ENCODE data around the gene TIE1. TPM values are rescaled to one million over a fixed set of nuclear protein-coding genes. Genes with fewer than 3 reads are reported as not detected.

The TIE1 gene
- polyA plus RNA-seq, 4 donors, result 0.45 to 27.3 (median 6.2) TPM

DNA sequence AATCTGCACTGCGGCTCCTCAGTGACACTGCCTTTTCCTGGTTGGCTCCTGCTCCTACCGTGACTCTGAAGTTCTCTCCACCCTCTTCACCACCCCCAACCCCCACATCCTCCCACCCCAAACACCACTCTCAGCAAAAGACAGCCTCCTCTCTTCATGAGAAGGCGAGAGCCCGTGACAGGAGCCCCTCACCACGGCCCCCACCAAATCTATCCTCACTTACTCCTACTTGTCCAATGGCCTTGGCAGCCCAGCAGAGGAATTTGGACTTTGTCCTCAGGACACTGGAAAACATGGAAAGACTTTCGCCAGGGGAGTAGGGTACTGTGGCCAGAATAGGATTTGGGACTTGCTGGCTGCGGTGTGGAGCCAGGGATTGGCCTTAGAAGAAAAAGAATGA lies 24.1 kb upstream of the TIE1 start:
- 55 to 62% (median 57%) methylated on average over 7 of the region's 7 CpGs for WGBS, 3 donors
- Histone ChIP-seq H3K27ac (ENCODE audit: low read depth in 1 of 3, low read length in 2 of 3) (peak overlapping the region in 1 of 3 donors; percentile 21), H3K4me3 (ENCODE audit: low read depth in 1 of 3, low read length in 3 of 3) (no peak overlapping the region), H3K27me3 (ENCODE audit: control insufficient read depth in 3 of 3, insufficient read depth in 3 of 3, low read length in 3 of 3) (no peaks in the 10 kb centered on the region), H3K9me3 (ENCODE audit: control insufficient read depth in 2 of 2, insufficient read depth in 1 of 2, low read depth in 1 of 2, low read length in 1 of 2) (no peaks in the 10 kb centered on the region), H3K4me1 (ENCODE audit: control insufficient read depth in 3 of 3, insufficient read depth in 2 of 3, low read depth in 1 of 3, low read length in 2 of 3) (peaks cover 0 to 34% (median 12%) of the 10 kb centered on the region in 3 donors), H3K36me3 (ENCODE audit: control insufficient read depth in 3 of 3, insufficient read depth in 2 of 3, low read depth in 1 of 3, low read length in 3 of 3) (peaks cover 0 to 48% (median 0%) of the 10 kb centered on the region in 3 donors)
- DNase-seq, result peak in 1 of 2 donors; percentile 41
- no peak for FAIRE-seq

GRCh38 chr1:43277116-43277876 lies 23.5 kb upstream of the TIE1 start:
- DNase-seq, result peak; percentile 64 to 90

DNA sequence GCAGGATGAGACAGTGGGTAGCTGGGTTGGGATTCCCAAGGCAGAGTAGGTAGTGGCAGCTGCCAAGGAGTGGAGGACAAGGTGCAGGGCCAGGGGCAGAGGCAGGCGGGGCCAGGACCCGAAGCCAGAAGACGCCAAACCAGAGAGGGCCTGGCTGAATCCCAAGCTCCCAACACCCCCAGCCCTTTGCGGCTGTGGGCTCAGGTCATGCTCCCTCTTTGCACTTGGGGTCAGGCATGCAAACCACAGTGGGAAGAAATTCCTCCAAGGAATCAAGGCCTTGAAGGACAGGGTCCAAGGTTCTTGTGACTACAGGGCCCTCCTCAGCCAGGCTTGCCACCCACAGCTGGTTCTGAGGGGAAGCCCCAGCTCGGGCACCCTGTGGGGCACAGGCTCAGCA lies 21.6 kb upstream of the TIE1 start:
- H3K9me3 ChIP-seq (ENCODE audit: control insufficient read depth in 2 of 2, insufficient read depth in 1 of 2, low read depth in 1 of 2, low read length in 1 of 2), result no peaks in the 10 kb centered on the region
- DNase-seq (no peak), FAIRE-seq (no peak)
- 31 to 77% (median 41%) methylated on average over 5 of the region's 5 CpGs for WGBS, 3 donors
- H3K27ac ChIP-seq (ENCODE audit: low read depth in 1 of 3, low read length in 2 of 3), result peak overlapping the region in 1 of 3 donors; percentile 12
- H3K27me3 ChIP-seq (ENCODE audit: control insufficient read depth in 3 of 3, insufficient read depth in 3 of 3, low read length in 3 of 3), result no peaks in the 10 kb centered on the region
- no peak overlapping the region for H3K4me3 ChIP-seq (ENCODE audit: low read depth in 1 of 3, low read length in 3 of 3)
- peaks cover 0 to 43% (median 0%) of the 10 kb centered on the region in 3 donors for H3K36me3 ChIP-seq (ENCODE audit: control insufficient read depth in 3 of 3, insufficient read depth in 2 of 3, low read depth in 1 of 3, low read length in 3 of 3)
- peaks cover 0 to 42% (median 12%) of the 10 kb centered on the region in 3 donors for H3K4me1 ChIP-seq (ENCODE audit: control insufficient read depth in 3 of 3, insufficient read depth in 2 of 3, low read depth in 1 of 3, low read length in 2 of 3)

More at GRCh38 chr1:43277116-43277876, 23.5 kb upstream of the TIE1 start:
- 51 to 77% (median 59%) methylated on average over 7 of the region's 7 CpGs for WGBS, 3 donors
- H3K27ac ChIP-seq (ENCODE audit: low read depth in 1 of 3, low read length in 2 of 3), result peak overlapping the region in 1 of 3 donors; percentile 21
- peaks cover 0 to 47% (median 0%) of the 10 kb centered on the region in 3 donors for H3K36me3 ChIP-seq (ENCODE audit: control insufficient read depth in 3 of 3, insufficient read depth in 2 of 3, low read depth in 1 of 3, low read length in 3 of 3)
- H3K9me3 ChIP-seq (ENCODE audit: control insufficient read depth in 2 of 2, insufficient read depth in 1 of 2, low read depth in 1 of 2, low read length in 1 of 2), result no peaks in the 10 kb centered on the region
- H3K4me1 ChIP-seq (ENCODE audit: control insufficient read depth in 3 of 3, insufficient read depth in 2 of 3, low read depth in 1 of 3, low read length in 2 of 3), result peaks cover 0 to 34% (median 12%) of the 10 kb centered on the region in 3 donors
- no peak overlapping the region for H3K4me3 ChIP-seq (ENCODE audit: low read depth in 1 of 3, low read length in 3 of 3)
- no peaks in the 10 kb centered on the region for H3K27me3 ChIP-seq (ENCODE audit: control insufficient read depth in 3 of 3, insufficient read depth in 3 of 3, low read length in 3 of 3)
- no peak for FAIRE-seq

DNA sequence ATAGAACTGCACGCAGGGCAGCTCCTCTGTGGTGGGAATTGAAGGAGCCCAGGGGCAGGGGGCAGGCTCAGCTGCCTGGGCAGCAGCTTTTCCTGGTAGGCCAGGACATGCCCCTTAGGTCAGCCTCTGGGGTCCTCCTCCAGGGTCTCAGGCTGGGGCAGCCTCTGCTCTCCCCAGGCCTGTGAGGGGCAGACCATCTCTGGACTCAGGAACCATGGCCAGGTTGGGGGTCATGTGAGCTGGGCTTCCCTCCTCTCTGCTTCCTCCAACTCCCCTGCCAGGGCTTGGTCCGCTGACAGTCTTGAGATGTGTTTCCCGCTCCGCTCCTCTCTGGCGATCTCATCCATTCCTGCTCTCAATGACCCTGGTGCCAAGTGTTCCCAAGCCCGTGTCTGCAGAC lies 21.1 kb upstream of the TIE1 start:
- Histone ChIP-seq H3K4me3 (ENCODE audit: low read depth in 1 of 3, low read length in 3 of 3) (no peak overlapping the region), H3K27ac (ENCODE audit: low read depth in 1 of 3, low read length in 2 of 3) (peak overlapping the region in 1 of 3 donors; percentile 12), H3K36me3 (ENCODE audit: control insufficient read depth in 3 of 3, insufficient read depth in 2 of 3, low read depth in 1 of 3, low read length in 3 of 3) (peaks cover 0 to 43% (median 0%) of the 10 kb centered on the region in 3 donors), H3K27me3 (ENCODE audit: control insufficient read depth in 3 of 3, insufficient read depth in 3 of 3, low read length in 3 of 3) (no peaks in the 10 kb centered on the region), H3K9me3 (ENCODE audit: control insufficient read depth in 2 of 2, insufficient read depth in 1 of 2, low read depth in 1 of 2, low read length in 1 of 2) (no peaks in the 10 kb centered on the region), H3K4me1 (ENCODE audit: control insufficient read depth in 3 of 3, insufficient read depth in 2 of 3, low read depth in 1 of 3, low read length in 2 of 3) (peaks cover 0 to 38% (median 12%) of the 10 kb centered on the region in 3 donors)
- FAIRE-seq (no peak), DNase-seq (no peak)
- WGBS, 3 donors, result 92 to 96% (median 93%) methylated on average over 6 of the region's 6 CpGs

DNA sequence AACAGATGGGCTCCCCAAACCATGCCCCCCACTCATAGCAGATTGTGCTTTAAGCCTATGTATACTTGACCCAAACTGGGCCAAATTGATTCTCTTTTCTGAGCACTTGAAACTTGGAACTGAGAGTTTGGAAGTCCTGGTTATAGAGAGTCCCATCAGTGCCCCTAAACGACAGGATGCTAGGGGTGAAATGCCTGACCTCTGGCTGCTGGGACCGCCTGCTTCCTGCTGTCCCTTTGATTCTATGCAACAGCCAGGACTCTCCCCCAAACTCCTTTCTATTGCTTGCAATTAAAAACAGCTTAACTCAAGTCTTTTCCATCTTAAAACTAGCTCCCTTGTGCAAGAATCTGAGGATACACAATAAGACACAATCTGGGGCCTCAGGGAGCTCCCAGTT lies 20.1 kb upstream of the TIE1 start:
- no peak for FAIRE-seq
- DNase-seq, result no peak
- 57 to 79% (median 75%) methylated on average over 2 of the region's 2 CpGs for WGBS, 3 donors

GRCh38 chr1:43282220-43283195 lies 18.3 kb upstream of the TIE1 start:
- Histone ChIP-seq H3K9me3 (ENCODE audit: control insufficient read depth in 2 of 2, insufficient read depth in 1 of 2, low read depth in 1 of 2, low read length in 1 of 2) (no peaks in the 10 kb centered on the region), H3K27me3 (ENCODE audit: control insufficient read depth in 3 of 3, insufficient read depth in 3 of 3, low read length in 3 of 3) (no peaks in the 10 kb centered on the region), H3K36me3 (ENCODE audit: control insufficient read depth in 3 of 3, insufficient read depth in 2 of 3, low read depth in 1 of 3, low read length in 3 of 3) (peaks cover 0 to 43% (median 0%) of the 10 kb centered on the region in 3 donors), H3K4me1 (ENCODE audit: control insufficient read depth in 3 of 3, insufficient read depth in 2 of 3, low read depth in 1 of 3, low read length in 2 of 3) (peaks cover 0 to 35% (median 4%) of the 10 kb centered on the region in 3 donors), H3K4me3 (ENCODE audit: low read depth in 1 of 3, low read length in 3 of 3) (no peak overlapping the region), H3K27ac (ENCODE audit: low read depth in 1 of 3, low read length in 2 of 3) (no peak overlapping the region)
- FAIRE-seq (no peak), DNase-seq (no peak)
- WGBS, 3 donors, result 70 to 85% (median 82%) methylated on average over 14 to 15 of the region's 15 CpGs

More for the DNA sequence above, 20.1 kb upstream of the TIE1 start:
- Histone ChIP-seq H3K9me3 (ENCODE audit: control insufficient read depth in 2 of 2, insufficient read depth in 1 of 2, low read depth in 1 of 2, low read length in 1 of 2) (no peaks in the 10 kb centered on the region), H3K4me1 (ENCODE audit: control insufficient read depth in 3 of 3, insufficient read depth in 2 of 3, low read depth in 1 of 3, low read length in 2 of 3) (peaks cover 0 to 36% (median 12%) of the 10 kb centered on the region in 3 donors), H3K36me3 (ENCODE audit: control insufficient read depth in 3 of 3, insufficient read depth in 2 of 3, low read depth in 1 of 3, low read length in 3 of 3) (peaks cover 0 to 43% (median 0%) of the 10 kb centered on the region in 3 donors), H3K27ac (ENCODE audit: low read depth in 1 of 3, low read length in 2 of 3) (no peak overlapping the region), H3K4me3 (ENCODE audit: low read depth in 1 of 3, low read length in 3 of 3) (no peak overlapping the region), H3K27me3 (ENCODE audit: control insufficient read depth in 3 of 3, insufficient read depth in 3 of 3, low read length in 3 of 3) (no peaks in the 10 kb centered on the region)

- Histone ChIP-seq H3K4me1 (ENCODE audit: control insufficient read depth in 3 of 3, insufficient read depth in 2 of 3, low read depth in 1 of 3, low read length in 2 of 3) (peaks cover 0 to 40% (median 4%) of the 10 kb centered on the region in 3 donors), H3K27me3 (ENCODE audit: control insufficient read depth in 3 of 3, insufficient read depth in 3 of 3, low read length in 3 of 3) (no peaks in the 10 kb centered on the region), H3K4me3 (ENCODE audit: low read depth in 1 of 3, low read length in 3 of 3) (peak overlapping the region in 2 of 3 donors; percentile 56 to 57), H3K36me3 (ENCODE audit: control insufficient read depth in 3 of 3, insufficient read depth in 2 of 3, low read depth in 1 of 3, low read length in 3 of 3) (peaks cover 0 to 35% (median 0%) of the 10 kb centered on the region in 3 donors), H3K9me3 (ENCODE audit: control insufficient read depth in 2 of 2, insufficient read depth in 1 of 2, low read depth in 1 of 2, low read length in 1 of 2) (no peaks in the 10 kb centered on the region), H3K27ac (ENCODE audit: low read depth in 1 of 3, low read length in 2 of 3) (peak overlapping the region in 2 of 3 donors; percentile 95 to 97)
- no peak for DNase-seq
- FAIRE-seq, result no peak
- 27 to 72% (median 44%) methylated on average over 3 of the region's 3 CpGs for WGBS, 3 donors
Observed at GRCh38 chr1:43284065-43284464, 16.7 kb upstream of the TIE1 start.

GRCh38 chr1:43284546-43285110 lies 16.2 kb upstream of the TIE1 start:
- 15 to 57% (median 27%) methylated on average over 12 of the region's 12 CpGs for WGBS, 3 donors
- H3K27me3 ChIP-seq (ENCODE audit: control insufficient read depth in 3 of 3, insufficient read depth in 3 of 3, low read length in 3 of 3), result no peaks in the 10 kb centered on the region
- no peaks in the 10 kb centered on the region for H3K9me3 ChIP-seq (ENCODE audit: control insufficient read depth in 2 of 2, insufficient read depth in 1 of 2, low read depth in 1 of 2, low read length in 1 of 2)
- no peak for FAIRE-seq
- peak overlapping the region; percentile 78 to 97 (median 95) for H3K27ac ChIP-seq (ENCODE audit: low read depth in 1 of 3, low read length in 2 of 3)
- DNase-seq, result no peak
- peaks cover 0 to 42% (median 3%) of the 10 kb centered on the region in 3 donors for H3K4me1 ChIP-seq (ENCODE audit: control insufficient read depth in 3 of 3, insufficient read depth in 2 of 3, low read depth in 1 of 3, low read length in 2 of 3)
- H3K36me3 ChIP-seq (ENCODE audit: control insufficient read depth in 3 of 3, insufficient read depth in 2 of 3, low read depth in 1 of 3, low read length in 3 of 3), result peaks cover 0 to 29% (median 0%) of the 10 kb centered on the region in 3 donors
- peak overlapping the region in 2 of 3 donors; percentile 56 to 57 for H3K4me3 ChIP-seq (ENCODE audit: low read depth in 1 of 3, low read length in 3 of 3)

Measured in small intestine (tissue), 7 donors.